Hepatocyte (in vitro differentiated cells): ENCODE results near the gene ACRV1. TPM values are rescaled to one million over a fixed set of nuclear protein-coding genes. Genes with fewer than 3 reads are reported as not detected.
"Not testable (repeated sequence)": the region's sequence is repeated elsewhere in the genome, so short reads cannot be mapped to it uniquely, and the experiment has no call there.

Source experiments
- DNase-seq: peaks from one replicate; pipeline ENCODE4 v3.0.0-alpha.2; 2016; ENCODE audit warnings: low spot score
- H2AFZ ChIP-seq: fragments of 200-600 bp; sonication (generic); 2 replicates; pipeline ENCODE4 v1.6.0; 2016; ENCODE audit warnings: antibody characterized with exemption, mild to moderate bottlenecking
- H3K27ac ChIP-seq: fragments of 200-600 bp; sonication (generic); 2 replicates; pipeline ENCODE4 v1.5.1; 2016; ENCODE audit warnings: mild to moderate bottlenecking
- H3K27me3 ChIP-seq: fragments of 200-600 bp; sonication (generic); 2 replicates; pipeline ENCODE4 v1.6.1; 2016
- H3K36me3 ChIP-seq: fragments of 200-600 bp; sonication (generic); replicated peaks from 2 replicates; pipeline ENCODE4 v1.5.1; 2016; ENCODE audit warnings: low read depth; ENCODE audit not compliant: insufficient read depth
- H3K4me1 ChIP-seq: fragments of 200-600 bp; sonication (generic); 2 replicates; pipeline ENCODE4 v1.5.1; 2016; ENCODE audit warnings: mild to moderate bottlenecking, moderate library complexity; ENCODE audit not compliant: insufficient read depth
- H3K4me2 ChIP-seq: fragments of 200-600 bp; sonication (generic); 2 replicates; pipeline ENCODE4 v1.6.0; 2016
- H3K4me3 ChIP-seq: fragments of 200-600 bp; sonication (generic); 2 replicates; pipeline ENCODE4 v1.5.1; 2016; ENCODE audit warnings: mild to moderate bottlenecking
- H3K79me2 ChIP-seq: fragments of 200-600 bp; sonication (generic); 2 replicates; pipeline ENCODE4 v1.6.0; 2017; ENCODE audit warnings: mild to moderate bottlenecking
- H3K9me2 ChIP-seq: fragments of 200-600 bp; sonication (generic); replicated peaks from 2 replicates; pipeline ENCODE4 v1.6.0; 2017; ENCODE audit warnings: mild to moderate bottlenecking; ENCODE audit not compliant: insufficient read depth
- H3K9me3 ChIP-seq: fragments of 200-600 bp; sonication (generic); 2 replicates; pipeline ENCODE4 v1.5.1; 2016; ENCODE audit warnings: low read depth, mild to moderate bottlenecking
- H4K20me1 ChIP-seq: fragments of 200-600 bp; sonication (generic); 2 replicates; pipeline ENCODE4 v1.6.0; 2016; ENCODE audit warnings: mild to moderate bottlenecking; ENCODE audit not compliant: insufficient read depth, poor library complexity, severe bottlenecking
- CTCF ChIP-seq: fragments of 200-600 bp; sonication (generic); IDR thresholded peaks from 2 replicates; pipeline ENCODE4 v1.5.1; 2016; ENCODE audit warnings: antibody characterized with exemption, mild to moderate bottlenecking; ENCODE audit not compliant: poor library complexity
- EZH2 ChIP-seq: fragments of 200-600 bp; sonication (generic); IDR thresholded peaks from 2 replicates; pipeline ENCODE4 v1.6.1; 2016; ENCODE audit warnings: antibody characterized with exemption, mild to moderate bottlenecking, borderline replicate concordance
- EZH2phosphoT487 ChIP-seq: fragments of 200-600 bp; sonication (generic); IDR thresholded peaks from one replicate; pipeline ENCODE4 v1.6.1; 2018; ENCODE audit warnings: antibody characterized with exemption, mild to moderate bottlenecking, low read depth, moderate library complexity; ENCODE audit not compliant: unreplicated experiment, severe bottlenecking
- WGBS: methylation state at CpG from one replicate; pipeline ENCODE4 v1.1.6; 2016; ENCODE audit warnings: low lambda C conversion rate; ENCODE audit errors: missing lambda C conversion rate; 5-methylcytosine and 5-hydroxymethylcytosine counted together
- polyA plus RNA-seq: library from polyadenylated mRNA; unstranded; fragments of >200 nt; fragmentation: Nextera tagmentation; extraction: Ambion mirVana; gene quantifications from 2 replicates; pipeline ENCODE4 v1.2.1, GENCODE V29; 2016
- total RNA-seq: library from RNA; depleted of rRNA; stranded (reverse); fragments of >200 nt; gene quantifications from 2 replicates; pipeline ENCODE4 v1.2.3, GENCODE V29; 2014

ACRV1 gene
- total and polyA plus RNA-seq, 2 experiments from 2014 or later, result 0.08 TPM; not detected in 1

GRCh38 chr11:125720781-125721180 is 40.1 kb upstream of the ACRV1 start:
- no peaks in the 10 kb centered on the region for H3K9me3 ChIP-seq
- H3K36me3 ChIP-seq, result no peaks in the 10 kb centered on the region
- H3K4me3 ChIP-seq, result no peak overlapping the region
- H3K27me3 ChIP-seq, result no peaks in the 10 kb centered on the region
- H3K9me2 ChIP-seq, result no peaks in the 10 kb centered on the region
- H4K20me1 ChIP-seq, result no peaks in the 10 kb centered on the region
- no peak overlapping the region for H3K4me2 ChIP-seq
- H2AFZ ChIP-seq, result no peak overlapping the region
- TF ChIP-seq EZH2 (no peak), EZH2phosphoT487 (no peak), CTCF (no peak)
- H3K4me1 ChIP-seq, result no peaks in the 10 kb centered on the region
- no peak for DNase-seq
- WGBS, result 85% methylated on average over 6 of the region's 6 CpGs
- no peak overlapping the region for H3K27ac ChIP-seq
- no peaks in the 10 kb centered on the region for H3K79me2 ChIP-seq

- DNase-seq, H3K27me3 ChIP-seq, H2AFZ ChIP-seq, H3K27ac ChIP-seq, H3K9me2 ChIP-seq, H3K4me1 ChIP-seq, H3K4me3 ChIP-seq, H4K20me1 ChIP-seq, H3K36me3 ChIP-seq, H3K79me2 ChIP-seq, H3K9me3 ChIP-seq, H3K4me2 ChIP-seq: not testable (repeated sequence)
- WGBS, result 90% methylated on average over 16 of the region's 24 CpGs
These were observed 24.0 kb upstream of the ACRV1 start for GRCh38 chr11:125704686-125705085.

DNA sequence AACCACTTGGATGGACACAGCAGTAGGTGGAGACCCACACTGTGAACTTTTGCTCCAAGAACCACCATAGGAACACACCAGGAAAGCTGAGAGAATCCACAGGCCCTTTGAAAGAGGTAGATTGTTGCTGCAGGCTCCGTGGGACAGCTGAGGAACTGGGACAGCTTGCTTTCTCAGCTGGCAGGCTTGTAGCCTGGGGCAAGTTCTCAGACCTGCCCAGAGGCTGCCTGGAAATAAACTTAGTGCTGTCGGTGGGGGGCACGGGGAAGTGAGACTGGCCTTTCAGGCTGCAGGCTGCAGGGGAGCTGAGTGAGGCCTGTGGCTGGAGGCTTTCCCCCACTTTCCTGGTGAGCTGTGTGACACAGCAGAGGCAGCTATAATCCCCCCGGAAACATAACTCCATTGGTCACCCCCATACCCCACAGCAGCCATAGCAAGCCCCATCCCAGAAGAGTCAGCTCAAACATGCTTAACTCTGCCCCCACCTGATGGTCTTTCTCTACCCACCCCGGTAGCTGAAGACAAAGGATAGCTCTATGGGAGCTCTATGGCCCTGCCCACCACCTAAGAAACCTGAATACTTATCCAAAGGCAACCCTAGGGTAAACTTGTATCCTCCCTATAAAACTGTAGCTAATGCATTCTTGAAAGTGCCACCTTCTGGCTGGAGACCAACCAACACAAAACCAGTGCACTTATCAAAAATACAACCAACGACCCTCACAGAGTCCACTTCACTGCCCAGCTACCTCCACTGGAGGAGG is 21.4 kb upstream of the ACRV1 start:
- Histone ChIP-seq H3K4me3 (no peak overlapping the region), H3K27me3 (no peaks in the 10 kb centered on the region), H3K79me2 (no peaks in the 10 kb centered on the region), H3K27ac (no peak overlapping the region), H3K36me3 (no peaks in the 10 kb centered on the region), H2AFZ (no peak overlapping the region), H3K4me1 (no peaks in the 10 kb centered on the region), H4K20me1 (no peaks in the 10 kb centered on the region), H3K4me2 (no peak overlapping the region), H3K9me3 (no peaks in the 10 kb centered on the region), H3K9me2 (no peaks in the 10 kb centered on the region)
- 53% methylated on average over 6 of the region's 6 CpGs for WGBS
- TF ChIP-seq CTCF (no peak), EZH2phosphoT487 (no peak), EZH2 (no peak)
- DNase-seq, result no peak

DNA sequence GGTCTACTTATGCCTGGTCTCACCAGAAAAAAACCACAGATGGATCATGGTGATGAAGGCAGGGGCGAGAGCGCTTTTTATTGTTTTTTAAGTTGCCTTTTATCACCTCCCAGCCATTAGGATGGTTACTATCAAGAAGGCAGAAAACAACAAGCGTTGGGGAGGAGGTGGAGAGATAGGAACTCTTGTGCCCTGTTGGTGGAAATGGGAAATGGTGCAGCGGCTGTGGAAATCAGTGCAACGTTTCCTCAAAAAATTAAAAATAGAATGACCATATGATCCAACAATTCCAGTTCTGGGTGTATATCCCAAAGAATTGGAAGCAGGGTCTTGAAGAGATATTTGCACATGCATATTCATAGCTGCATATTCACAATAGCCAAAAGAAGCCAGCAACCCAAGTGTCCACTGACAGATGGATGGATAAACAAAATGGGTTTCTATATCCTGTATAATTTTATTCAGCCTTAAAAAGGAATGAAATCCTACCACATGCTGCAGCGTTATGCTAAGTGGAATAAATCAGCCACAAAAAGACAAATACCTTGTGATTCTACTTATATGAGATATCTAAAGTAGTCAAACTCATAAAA is 20.5 kb upstream of the ACRV1 start:
- H3K9me2 ChIP-seq, result no peaks in the 10 kb centered on the region
- WGBS, result 92% methylated on average over 6 of the region's 6 CpGs

More for the DNA sequence above, 20.5 kb upstream of the ACRV1 start:
- no peaks in the 10 kb centered on the region for H3K36me3 ChIP-seq
- DNase-seq, result no peak
- H3K4me3 ChIP-seq, result no peak overlapping the region
- H4K20me1 ChIP-seq, result no peaks in the 10 kb centered on the region
- no peaks in the 10 kb centered on the region for H3K4me1 ChIP-seq
- no peak overlapping the region for H3K27ac ChIP-seq
- no peaks in the 10 kb centered on the region for H3K27me3 ChIP-seq
- H3K4me2 ChIP-seq, result no peak overlapping the region
- H3K9me3 ChIP-seq, result no peaks in the 10 kb centered on the region
- H2AFZ ChIP-seq, result no peak overlapping the region
- TF ChIP-seq EZH2, result no peak
- TF ChIP-seq EZH2phosphoT487, result no peak
- TF ChIP-seq CTCF, result no peak
- no peaks in the 10 kb centered on the region for H3K79me2 ChIP-seq
